ENCODE results near the gene METAP1.
"Not testable (repeated sequence)": the region's sequence is repeated elsewhere in the genome, so short reads cannot be mapped to it uniquely, and the experiment has no call there.

METAP1 gene

DNA sequence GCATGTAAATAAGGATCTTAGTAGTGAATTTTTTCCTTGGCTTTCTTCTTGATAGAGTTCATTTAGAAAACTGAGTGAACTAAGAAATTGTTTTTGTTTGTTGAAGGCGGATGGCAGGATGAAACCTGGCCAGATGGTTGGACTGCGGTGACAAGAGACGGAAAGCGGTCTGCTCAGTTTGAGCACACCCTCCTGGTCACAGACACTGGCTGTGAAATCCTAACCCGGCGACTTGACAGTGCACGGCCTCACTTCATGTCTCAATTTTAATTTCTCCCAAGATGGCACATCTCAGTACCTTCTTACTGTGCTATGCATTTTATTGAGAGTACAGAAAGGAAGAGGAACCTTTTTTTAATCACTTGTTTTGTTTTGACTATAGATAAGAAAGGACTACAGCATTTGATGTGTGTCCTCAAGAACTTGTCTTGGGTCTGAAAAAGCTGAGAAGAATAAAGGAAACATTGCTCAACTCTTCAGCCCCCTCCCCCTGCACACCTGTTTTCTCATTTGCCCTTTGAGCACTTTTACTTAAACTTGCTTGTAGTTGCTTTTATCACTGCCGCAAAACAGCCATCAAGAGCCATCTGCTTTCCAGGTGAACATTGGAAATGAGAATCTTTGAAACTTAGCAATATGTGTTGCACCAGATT lies 65.7 kb downstream of the METAP1 start:
- DNase-seq: no peak

DNA sequence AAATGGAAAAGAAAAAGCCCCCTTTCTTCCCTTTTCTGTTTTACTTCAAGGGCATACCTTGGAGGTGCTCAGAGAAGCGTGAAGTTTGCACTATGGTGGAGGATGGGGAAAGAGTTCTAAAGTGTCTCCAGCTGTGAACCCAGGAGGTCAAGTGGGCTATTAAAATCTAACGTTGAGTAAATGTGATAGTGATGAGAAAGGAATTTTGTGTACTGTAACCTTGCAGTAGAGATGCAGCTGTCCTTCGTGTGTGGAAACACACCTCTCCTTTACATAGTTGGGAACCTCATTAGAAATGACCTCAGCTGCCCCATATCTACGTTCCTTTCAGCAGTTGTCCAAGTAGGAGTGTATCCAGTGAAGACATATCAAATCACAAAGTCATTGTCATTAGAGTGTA lies 66.6 kb downstream of the METAP1 start:
- no peak for DNase-seq

DNA sequence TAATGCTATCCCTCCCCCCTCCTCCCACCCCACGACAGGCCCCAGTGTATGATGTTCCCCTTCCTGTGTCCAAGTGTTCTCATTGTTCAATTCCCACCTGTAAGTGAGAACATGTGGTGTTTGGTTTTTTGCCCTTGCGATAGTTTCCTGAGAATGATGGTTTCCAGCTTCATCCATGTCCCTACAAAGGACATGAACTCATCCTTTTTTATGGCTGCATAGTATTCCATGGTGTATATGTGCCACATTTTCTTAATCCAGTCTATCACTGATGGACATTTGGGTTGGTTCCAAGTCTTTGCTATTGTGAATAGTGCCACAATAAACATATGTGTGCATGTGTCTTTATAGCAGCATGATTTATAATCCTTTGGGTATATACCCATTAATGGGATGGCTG lies 70.0 kb downstream of the METAP1 start:
- not testable (repeated sequence) for DNase-seq

DNA sequence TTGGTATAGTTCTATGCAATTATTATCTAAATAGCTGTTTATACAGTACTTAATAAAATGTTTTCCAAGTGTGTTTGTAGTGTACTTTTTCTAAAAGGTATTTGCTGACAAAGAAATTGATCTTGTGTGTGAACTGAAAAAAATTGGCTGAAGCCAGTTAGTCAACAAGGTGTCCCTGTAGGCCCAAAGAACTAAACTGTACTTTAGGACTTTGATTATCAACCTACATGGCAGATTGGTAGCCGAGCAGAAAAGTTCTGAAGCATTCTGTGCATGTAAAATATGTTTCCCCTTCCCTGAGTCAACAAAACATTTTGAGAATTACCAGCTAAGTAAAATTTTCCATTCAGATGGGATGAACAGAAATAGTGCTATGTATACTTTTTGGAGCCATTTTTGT lies 72.1 kb downstream of the METAP1 start:
- DNase-seq: no peak

DNA sequence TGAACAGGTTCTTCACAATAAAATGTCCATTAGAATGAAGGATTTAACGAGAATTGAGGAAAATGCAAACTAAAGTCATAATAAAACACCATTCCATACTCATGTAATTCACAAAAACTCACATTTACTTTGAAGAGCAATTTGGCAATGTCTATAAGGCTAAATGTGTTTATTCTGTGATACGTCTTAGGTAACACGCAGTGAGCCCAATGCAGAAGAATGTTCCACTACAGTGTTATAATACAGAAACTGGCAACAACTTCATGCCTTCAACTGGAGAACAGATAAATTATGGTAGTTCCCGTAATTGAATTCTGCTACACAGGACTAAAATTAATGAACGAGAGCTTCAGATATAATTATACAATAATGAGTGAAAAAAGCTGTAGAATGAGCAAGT lies 75.6 kb downstream of the METAP1 start:
- no peak for DNase-seq

DNA sequence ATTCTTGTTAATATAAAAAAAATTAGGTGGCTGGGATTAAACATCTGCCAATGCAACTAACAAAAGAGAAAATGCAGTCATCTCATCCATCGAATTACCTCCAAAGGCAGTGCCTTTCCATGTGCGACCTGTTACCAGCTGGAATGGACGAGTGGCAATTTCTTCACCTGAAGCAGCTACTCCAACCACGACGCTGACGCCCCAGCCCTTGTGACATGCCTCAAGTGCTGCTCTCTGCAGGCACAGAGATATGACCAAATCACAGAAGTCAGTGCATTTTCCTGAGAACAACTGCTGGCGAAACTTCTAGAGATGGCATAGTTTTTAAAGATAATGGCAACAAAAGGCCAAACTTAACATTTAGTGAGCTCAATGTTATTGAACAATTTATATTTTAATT lies 79.3 kb downstream of the METAP1 start:
- DNase-seq: no peak

DNA sequence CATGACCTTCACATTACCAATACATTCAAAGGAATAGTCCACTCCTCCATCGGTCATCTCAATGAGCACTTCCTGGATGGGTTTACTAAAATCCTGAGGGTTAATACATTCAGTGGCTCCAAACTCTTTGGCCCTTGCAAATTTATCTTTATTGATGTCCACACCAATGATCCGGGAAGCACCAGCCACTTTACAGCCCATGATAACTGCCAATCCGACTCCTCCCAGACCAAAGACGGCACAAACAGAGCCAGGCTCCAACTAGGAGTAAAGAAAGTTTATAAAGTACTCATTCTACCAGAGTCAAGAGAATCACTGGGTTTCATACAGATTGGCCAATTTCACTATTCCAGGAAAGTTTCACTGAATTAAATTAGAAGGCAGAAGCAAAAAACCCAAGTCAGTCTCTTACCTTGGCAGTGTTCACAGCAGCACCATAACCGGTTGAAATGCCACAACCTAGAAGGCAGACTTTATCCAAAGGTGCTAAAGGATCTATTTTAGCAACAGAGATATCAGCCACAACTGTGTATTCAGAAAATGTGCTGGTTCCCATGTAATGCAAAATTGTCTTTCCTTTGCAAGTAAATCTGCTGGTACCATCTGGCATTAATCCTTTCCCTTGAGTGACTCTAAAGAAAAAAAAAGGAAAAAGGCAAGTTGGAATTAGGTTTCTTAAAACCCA lies 80.9 kb downstream of the METAP1 start:
- no peak for DNase-seq

DNA sequence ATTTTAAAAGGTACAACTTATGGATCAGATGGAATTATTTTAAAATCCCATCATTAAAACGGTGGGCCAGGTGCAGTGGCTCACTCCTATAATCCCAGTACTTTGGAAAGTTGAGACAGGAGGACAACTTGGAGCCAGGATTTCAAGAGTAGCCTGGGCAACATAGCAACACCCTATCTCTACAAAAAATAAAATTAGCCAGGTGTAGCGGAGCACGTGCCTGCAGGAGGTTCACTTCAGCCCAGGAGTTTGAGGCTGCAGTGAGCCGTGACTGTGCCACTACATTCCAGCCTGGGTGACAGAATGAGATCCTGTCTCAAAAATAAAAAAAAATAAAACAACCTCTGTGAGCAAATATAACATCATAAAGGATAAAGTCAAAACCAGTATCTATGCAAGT lies 81.7 kb downstream of the METAP1 start:
- DNase-seq: no peak

DNA sequence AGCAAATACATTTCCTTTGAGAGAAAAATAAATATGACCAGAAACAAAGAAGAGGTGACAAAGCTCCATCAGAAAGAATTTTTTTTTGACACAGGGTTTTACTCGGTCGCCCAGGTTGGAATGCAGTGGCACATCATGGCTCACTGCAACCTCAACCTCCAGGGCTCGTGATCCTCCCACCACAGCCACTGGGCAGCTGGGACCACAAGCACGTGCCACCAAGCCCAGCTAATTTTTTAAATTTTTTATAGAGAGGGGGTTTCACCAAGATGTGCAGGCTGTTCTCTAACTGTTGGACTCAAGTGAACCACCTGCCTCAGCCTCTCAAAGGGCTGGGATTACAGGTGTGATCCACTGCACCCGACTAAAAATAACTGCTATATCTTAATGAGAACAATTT lies 82.8 kb downstream of the METAP1 start:
- no peak for DNase-seq

DNA sequence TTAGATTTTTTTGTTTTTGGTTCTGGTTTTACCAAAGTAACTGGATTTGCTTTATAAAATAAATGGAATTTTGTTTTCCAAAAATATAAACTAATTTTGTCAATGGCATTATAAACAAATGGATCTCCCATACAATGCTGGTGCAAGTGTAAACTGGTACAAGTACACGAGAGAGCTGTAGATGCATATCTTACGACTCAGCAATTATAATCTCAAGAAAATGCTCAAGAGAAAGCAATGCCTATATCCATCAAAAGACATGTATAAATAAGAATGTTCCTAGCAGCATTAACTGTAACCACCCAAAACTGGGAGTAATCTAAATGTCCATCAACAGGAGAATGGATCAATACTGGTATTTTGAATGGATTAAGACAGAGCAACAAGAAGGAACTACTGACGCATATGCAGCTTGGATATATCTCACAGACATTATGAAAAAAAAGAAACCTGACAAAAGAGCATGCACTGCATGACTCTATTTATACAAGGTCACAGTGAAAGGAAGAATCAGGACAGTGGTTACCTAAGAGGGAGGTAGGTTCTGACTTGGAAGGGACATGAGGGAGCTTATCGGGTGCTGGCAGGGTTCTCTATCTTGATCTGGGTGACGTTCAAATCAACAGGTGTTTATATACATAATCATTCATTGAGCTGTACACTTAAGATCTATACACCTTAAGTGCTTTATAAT lies 83.6 kb downstream of the METAP1 start:
- DNase-seq: no peak

DNA sequence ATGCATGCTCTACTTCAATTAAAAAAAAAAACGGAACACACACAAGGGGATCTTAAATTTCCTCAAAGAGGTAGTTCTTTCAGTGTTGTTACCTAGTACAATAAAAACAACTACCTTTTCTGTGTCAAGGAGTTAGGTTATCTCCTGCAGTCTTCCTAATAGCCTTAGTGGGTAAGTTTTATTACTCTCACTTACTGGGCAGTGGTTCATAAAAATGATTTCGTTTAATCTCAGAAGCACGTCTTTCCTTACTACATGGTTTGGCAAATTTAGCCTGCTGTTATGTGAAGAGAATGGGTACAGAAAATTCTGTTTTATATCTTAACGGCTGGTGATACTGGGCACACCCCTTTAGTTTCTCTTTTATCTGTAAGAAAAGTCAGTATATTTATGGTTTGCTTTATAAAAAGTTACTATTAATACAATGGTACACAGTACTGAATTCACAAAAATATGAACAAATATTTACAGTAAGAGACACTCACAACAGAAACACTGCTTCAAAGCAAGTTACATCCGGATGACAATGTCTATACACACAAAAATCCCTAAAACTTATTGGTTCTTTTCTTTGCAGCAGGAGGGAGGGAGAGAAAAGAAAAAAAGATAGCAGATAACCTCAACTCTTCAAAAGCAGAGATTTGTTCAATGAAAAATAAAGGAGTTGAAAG lies 84.2 kb downstream of the METAP1 start:
- no peak for DNase-seq

DNA sequence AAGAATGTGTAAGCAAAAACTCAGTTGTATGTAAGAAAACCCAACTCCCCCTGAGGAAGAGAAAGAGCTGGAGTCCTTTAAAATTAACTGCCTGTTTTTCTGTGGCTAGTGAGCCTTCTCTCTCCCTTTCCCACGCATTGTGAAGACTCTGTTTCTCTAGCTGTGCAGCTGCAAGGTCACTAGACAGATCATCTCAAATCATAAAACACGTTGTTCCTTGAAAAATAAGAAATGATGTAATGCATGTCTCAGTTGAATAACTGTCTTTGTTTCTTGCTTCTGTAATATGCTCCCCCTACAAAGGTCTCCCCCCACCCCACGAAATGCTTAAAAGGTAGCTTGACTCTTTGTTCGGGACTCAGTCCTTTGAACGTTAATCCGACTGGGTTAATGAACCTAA lies 85.3 kb downstream of the METAP1 start:
- not testable (repeated sequence) for DNase-seq

DNA sequence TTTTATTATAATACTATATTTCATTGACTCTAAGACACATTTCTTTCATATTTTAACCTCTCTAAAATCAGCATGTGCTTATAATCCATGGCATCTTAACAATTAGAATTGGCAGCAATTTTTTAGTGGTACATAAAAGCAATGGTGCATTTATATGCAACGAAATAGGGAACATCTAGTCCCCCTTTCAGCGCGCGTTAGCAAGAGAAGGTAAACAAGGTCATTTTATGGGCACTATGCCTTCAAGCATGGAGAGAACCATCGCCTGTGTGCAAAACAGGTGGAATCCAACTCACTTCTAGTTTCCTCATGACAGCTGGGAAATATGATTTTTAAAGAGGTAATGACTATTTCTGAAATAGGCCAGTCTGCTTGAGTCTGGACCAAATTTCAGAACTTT lies 86.7 kb downstream of the METAP1 start:
- no peak for DNase-seq

DNA sequence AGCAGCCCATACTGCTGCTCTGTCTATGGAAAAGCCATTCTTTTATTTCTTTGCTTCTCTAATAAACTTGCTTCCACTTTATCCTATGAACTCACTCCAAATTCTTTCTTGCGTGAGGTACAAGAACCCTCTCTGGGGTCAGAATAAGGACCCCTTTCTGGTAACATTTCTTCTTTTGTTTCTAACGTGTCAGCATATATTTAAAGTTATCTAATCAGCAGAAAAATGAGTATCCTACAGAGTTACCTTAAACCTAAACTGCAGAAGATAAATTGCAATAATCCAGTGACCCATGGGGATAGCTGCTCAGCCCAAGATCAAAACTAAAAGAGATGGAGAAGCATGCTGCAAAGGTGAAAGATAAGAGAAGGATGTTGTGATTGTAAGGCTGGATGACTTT lies 89.1 kb downstream of the METAP1 start:
- no peak for DNase-seq

DNA sequence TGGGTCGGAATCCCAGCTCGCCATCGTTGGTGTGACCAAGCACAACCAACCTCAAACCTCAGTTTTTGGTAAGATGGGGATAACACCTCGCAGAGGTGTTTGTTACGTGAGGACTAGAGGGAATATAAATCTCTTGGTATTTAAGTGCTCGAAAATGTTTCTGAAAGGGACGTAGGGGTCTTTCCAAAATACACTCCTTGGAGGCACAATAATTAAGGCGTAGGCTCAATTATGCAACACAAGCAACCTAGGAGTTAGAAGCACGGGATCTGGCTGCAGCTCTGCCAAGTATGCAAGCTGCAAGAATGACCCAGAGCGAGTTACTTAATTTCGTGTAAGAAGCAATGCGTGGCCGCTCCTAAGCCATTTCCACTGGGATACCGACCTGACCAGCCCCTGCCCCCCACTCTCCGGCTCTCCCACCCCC lies 92.5 kb downstream of the METAP1 start:
- DNase-seq: peak in 1 of 2 experiments; percentile 6

DNA sequence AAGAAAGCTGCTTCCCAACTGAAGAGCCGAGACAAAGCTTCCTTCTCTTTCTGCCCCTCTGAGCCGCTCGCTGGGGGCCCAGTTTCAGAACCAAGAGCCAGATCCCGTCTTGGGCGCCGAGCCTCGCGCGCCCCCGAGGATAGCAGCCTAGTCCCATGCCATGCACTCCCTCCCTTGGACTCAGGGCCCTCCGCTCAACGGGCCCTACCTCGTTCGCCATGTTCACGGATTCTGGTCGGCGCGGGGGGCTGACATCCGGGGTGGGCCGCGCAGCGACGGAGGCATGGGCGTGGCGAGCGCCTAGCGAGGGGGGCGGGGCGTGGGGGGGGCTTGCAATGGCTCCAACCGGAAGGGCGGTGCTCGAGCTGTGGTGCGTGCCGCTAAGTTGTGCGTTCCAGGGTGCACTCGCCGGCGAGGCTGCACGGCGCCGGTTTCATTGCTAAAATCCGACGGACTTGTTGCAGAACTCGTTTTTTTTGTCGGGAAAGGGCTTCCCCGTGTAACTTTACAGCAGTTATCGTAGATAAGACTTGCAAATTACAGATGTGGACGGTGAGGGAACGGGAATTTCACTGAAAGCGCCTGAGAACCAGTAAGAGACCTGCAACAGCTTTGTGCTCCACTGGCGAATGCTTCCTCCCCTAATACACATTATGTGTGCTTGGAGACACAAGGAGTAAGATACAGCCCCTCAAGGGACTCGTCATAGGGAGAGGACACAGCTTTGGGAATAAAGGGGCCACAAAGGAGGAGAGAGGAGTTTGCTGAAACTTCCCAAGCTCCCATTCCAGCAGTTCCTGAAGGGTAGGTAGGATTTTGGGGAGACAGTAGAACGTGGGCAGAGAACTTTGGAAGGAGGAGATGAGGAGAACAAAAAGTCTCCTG lies 93.2 kb downstream of the METAP1 start, which contains the start of gene ADH5:
TSS of gene ADH5 (minus strand) at position 308 of the 885 bp plus-strand sequence. CDS start at position 220, 88 bp downstream.
- DNase-seq: peak; percentile 92

DNA sequence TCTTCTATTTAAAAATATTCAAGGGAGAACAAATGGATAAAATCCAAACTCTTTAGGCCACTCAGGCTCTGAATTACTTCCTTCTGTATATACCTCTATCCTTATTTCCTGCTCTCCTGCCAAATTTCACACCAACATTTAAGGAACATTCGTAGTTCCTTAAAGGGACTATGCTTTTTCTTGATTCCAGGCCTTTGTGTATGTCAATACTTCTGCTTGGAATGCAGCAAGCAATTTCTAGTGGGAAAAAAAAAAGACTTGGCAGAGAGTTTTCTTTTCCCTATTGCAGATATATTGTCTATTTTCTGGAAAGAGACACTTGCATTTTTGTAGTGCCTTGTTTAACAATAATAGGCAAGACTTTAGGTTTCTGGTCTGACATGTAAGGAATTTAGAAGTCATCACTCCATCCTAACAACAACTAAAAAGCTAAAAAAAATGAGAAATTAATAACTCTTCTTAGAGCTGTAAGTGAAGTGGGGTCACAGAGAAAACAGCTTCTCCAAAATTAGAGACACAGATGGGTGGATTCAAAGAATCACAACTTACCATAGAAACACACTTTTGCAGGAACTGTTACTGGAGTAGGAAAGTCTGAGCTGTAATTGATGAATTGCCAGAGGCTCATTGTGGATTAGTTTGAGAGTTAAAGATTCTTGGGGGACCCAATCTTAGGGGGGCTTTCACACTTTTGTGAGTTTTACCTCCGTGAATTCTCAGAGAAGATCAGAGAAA lies 95.1 kb downstream of the METAP1 start:
- no peak for DNase-seq

DNA sequence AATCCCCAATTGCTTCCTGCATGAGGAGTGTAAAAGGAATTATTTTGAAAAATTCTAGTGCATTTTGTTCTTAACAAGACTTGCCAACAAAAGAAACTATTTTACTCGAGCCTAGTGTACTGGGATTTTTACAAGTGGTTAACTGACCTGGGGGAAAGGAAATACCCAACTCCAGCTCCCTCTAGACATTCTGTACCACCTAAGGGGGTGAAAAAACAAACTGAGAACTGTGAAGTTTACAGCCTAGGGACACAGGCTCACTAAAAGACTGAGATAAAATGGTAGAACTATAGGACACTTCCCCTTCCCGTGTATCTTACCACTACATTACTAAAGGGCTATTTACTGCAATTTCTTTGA lies 95.7 kb downstream of the METAP1 start:
- no peak for DNase-seq

DNA sequence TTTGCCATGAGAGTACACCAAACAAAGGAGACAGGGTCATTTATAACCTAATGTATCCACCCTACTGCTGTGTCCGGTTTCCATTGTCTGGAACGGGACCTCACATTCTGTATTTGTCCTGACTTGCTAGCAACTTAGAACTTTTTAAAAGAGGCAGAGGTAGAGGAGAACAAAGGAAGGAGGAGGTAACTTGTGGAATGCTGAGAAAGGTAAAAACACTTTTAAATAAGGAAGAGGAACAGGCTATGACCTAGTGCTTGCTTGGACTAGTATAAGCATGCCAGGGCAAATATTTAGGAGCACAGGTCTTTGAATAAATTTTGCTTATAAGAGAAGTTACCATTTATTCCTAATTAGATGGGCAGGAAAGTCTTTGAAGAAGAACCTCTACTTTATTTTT lies 96.3 kb downstream of the METAP1 start:
- not testable (repeated sequence) for DNase-seq

DNA sequence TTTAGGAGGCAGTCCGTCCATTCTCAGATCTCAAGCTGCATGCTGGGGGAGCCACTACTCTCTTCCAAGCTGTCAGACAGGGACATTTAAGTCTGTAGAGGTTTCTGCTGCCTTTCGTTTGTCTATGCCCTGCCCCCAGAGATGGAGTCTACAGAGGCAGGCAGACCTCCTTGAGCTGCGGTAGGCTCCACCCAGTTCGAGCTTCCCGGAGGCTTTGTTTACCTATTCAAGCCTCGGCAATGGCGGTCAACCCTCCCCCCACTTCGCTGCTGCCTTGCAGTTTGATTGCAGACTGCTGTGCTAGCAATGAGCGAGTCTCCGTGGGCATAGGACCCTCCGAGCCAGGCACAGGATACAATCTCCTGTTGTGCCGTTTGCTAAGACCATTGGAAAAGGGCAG lies 103.8 kb downstream of the METAP1 start:
- DNase-seq: no peak

DNA sequence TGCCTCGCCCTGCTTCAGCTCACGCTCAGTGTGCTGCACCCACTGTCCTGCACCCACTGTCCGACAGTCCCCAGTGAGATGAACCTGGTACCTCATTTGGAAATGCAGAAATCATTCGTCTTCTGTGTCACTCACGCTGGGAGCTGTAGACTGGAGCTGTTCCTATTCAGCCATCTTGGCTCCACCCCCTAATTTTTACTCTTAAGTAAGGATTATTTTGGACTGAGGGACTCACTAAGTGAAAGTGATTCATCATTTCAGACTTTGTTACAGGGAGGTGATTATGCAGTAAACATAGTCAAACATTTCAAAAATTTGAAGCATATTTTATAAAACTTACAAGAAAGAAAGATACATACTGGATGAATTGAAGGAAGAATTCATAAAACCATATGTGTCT lies 104.3 kb downstream of the METAP1 start:
- DNase-seq: not testable (repeated sequence)

DNA sequence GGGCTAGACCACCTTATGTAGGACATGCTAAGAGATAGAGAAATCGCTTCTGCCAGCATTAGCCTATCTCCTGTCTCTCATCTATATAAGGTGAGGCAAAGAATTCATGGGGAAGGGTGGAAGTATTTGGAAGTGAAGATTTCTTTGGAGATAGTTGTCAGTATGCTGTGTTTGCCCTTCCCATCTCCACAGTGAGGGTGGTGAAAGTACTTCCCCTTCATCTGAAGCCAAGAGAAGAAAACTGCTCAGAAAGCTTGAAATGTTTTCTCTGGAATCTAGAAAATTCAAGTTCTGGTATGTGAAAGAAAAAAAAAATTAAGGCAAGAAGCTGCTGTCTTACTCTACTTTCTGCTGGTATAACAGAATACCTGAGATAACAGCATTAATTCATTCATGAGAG lies 105.4 kb downstream of the METAP1 start:
- no peak for DNase-seq
